IMR-90 (cell line): Measurements from ENCODE around the gene PPP1R3F.

ENCODE experiments used
- CTCF ChIP-seq: conservative IDR thresholded peaks from 2 replicates; pipeline ENCODE4 v1.5.1; 2012; ENCODE audit warnings: mild to moderate bottlenecking, low read depth, low read length, improper control_type of control experiment
- POLR2A ChIP-seq: IDR thresholded peaks from 2 replicates; pipeline ENCODE4 v1.6.1; 2012; ENCODE audit warnings: mild to moderate bottlenecking, low read depth, low read length

- TF ChIP-seq POLR2A (no peak), CTCF (no peak)
These were observed 23.1 kb downstream of the PPP1R3F start for GRCh38 chrX:49292400-49293362.
